WI38 (cell line): Measurements from ENCODE around the gene ZFAND3.

ENCODE experiments used
- H3K4me3 ChIP-seq: 2 replicates; pipeline ENCODE4 v1.5.1; 2011; ENCODE audit warnings: low read depth, mild to moderate bottlenecking, control low read depth, low read length
- CTCF ChIP-seq: IDR thresholded peaks from 2 replicates; pipeline ENCODE4 v1.5.1; 2012; ENCODE audit warnings: low read depth, mild to moderate bottlenecking, control low read depth, low read length

Gene ZFAND3

DNA sequence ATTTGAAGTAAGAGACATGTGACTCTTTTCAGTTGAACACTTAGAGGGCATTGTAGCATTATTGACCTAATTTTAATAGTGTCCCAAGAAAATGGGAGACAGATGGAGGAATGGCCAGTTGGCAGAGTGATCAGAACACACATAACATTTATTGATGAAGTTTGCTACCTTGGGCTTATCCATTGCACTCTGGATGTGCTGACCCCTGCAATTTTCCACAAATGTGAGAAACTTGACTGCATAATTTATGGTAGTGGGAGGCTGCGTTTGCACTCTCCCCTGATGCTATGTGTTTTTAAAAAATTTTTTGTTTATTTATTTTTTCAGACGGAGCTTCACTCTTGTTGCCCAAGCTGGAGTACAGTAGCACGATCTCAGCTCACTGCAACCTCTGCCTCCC, 95.9 kb downstream of the ZFAND3 start:
- no peak overlapping the region for H3K4me3 ChIP-seq
- TF ChIP-seq CTCF = no peak

- no peak for TF ChIP-seq CTCF
- no peak overlapping the region for H3K4me3 ChIP-seq
These were observed 96.6 kb downstream of the ZFAND3 start for GRCh38 chr6:37916149-37916548.

- no peak for TF ChIP-seq CTCF
- H3K4me3 ChIP-seq = no peak overlapping the region
These were observed 97.1 kb downstream of the ZFAND3 start for GRCh38 chr6:37916675-37917074.

DNA sequence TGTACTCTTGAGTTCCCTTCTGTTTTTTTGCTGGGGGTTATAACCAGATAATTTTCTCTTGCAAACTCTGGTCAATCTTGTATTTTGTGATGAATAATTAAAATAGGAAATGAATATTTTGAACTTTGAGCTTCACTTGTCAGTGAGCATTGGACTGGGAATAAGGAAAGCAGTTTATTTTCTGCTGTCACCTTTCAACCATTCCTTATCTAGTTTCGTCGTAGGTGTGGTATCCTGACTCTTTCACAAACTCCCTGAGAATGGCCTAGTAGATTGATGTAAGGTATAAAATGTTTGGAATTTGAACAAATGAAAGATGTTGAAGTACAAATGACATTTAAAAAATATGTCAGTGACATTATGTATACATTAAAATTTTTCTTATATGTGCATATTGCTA, 98.0 kb downstream of the ZFAND3 start:
- no peak for TF ChIP-seq CTCF
- H3K4me3 ChIP-seq = no peak overlapping the region

DNA sequence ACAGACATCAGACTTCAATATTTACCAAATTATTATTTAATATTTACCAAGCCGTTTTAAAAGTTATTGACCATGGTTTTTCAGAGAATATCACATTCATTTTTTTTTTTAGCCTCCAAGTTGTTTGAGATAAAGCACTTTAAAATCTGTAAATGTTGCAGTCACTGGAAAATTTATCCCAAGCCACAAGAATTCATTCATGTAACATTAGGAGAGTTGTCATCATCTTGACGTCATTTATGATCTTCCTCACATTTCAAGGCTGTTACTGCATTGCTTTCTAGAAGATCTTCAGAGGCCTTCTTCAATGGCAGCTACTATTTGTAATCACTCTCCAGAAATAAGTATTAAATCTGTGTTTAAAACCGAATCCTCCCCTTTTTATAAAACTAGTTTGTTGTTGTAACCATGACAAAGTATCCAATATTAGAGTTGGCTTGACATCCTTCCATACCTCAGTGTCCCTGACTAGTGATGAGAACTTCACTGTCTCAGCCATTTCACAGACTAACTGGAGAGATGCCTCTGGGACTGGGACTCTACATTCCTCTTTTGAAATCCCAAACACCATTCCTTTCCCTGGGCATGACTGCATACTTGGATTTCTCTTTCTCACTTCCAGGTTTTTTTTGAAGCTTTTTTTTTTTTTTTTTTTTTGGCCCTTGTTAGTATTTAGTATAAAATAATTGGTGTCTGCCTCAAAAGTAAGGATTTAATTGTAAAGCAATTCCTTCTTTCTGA, 100.1 kb downstream of the ZFAND3 start:
- no peak overlapping the region for H3K4me3 ChIP-seq
- no peak for TF ChIP-seq CTCF

DNA sequence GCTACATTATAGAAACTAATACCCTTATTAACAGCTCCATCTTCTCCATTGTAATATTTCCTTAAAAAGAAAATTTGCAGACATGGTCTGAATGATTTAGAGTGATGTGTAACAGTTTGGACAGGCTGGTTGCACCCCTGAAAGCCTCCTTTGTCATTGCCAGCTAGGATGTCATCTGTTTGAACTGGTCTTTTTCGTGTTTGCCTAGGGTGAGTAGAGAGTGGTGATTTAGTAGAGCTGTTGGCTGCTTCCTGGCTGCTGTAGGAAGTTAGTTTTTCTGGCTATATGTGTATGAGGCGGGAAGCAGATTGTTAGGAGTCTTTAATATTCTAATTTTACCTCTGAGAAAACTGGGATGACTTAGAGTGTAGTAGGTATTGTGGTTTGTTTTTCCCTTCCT, 101.1 kb downstream of the ZFAND3 start:
- no peak for TF ChIP-seq CTCF
- no peak overlapping the region for H3K4me3 ChIP-seq

DNA sequence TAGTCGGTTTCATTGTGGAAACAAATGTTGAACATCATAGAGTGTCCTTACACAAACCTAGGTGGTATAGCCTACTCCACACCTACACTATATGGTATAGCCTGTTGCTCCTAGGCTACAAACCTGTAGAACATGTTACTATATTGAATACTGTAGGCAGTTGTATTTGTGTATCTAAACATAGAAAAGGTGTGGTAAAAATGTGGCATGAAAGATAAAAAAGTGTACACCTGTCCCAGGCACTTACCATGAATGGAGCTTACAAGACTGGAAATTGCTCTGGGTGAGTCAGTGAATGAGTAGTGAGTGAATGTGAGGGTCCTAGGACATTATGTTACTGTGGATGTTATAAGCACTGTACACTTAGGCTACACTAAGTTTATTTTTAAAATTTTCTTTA, 103.0 kb downstream of the ZFAND3 start:
- no peak overlapping the region for H3K4me3 ChIP-seq
- no peak for TF ChIP-seq CTCF
